Mesenchymal stem cell (in vitro differentiated cells and primary cell): ENCODE measurements around the gene VCAM1. TPM values are rescaled to one million over a fixed set of nuclear protein-coding genes. Genes with fewer than 3 reads are reported as not detected.

ENCODE experiments used
- DNase-seq: peaks from one replicate; pipeline ENCODE4 v3.0.0-alpha.2; 2013
- H2AFZ ChIP-seq: one replicate; pipeline ENCODE4 v1.6.1; 2013; ENCODE audit warnings: low read depth, mild to moderate bottlenecking, control low read depth, inconsistent platforms, low read length, moderate library complexity
- H2AK5ac ChIP-seq: 2 replicates; pipeline ENCODE4 v1.6.1; 2013; ENCODE audit warnings: low read length, moderate library complexity, mild to moderate bottlenecking, inconsistent platforms; ENCODE audit not compliant: severe bottlenecking
- H2BK120ac ChIP-seq: one replicate; pipeline ENCODE4 v1.6.1; 2013; ENCODE audit warnings: low read depth, mild to moderate bottlenecking, inconsistent platforms, low read length, moderate library complexity
- H2BK12ac ChIP-seq, 2 experiments: one replicate each; pipeline ENCODE4 v1.6.1; 2013; ENCODE audit warnings: inconsistent platforms in 2 of 2, low read length in 2 of 2, mild to moderate bottlenecking in 2 of 2, moderate library complexity in 2 of 2, control low read depth in 1 of 2
- H2BK15ac ChIP-seq: one replicate; pipeline ENCODE4 v1.6.1; 2013; ENCODE audit warnings: mild to moderate bottlenecking, low read depth, inconsistent platforms; ENCODE audit not compliant: poor library complexity, severe bottlenecking
- H2BK5ac ChIP-seq: 2 replicates; pipeline ENCODE4 v1.6.1; 2013; ENCODE audit warnings: low read depth, mild to moderate bottlenecking, low read length, control low read depth, inconsistent platforms; ENCODE audit not compliant: poor library complexity, severe bottlenecking
- H3K14ac ChIP-seq, 2 experiments: one replicate each; pipeline ENCODE4 v1.6.1; 2013; ENCODE audit warnings: inconsistent platforms in 2 of 2, low read length in 2 of 2, control low read depth in 1 of 2, mild to moderate bottlenecking in 1 of 2, moderate library complexity in 1 of 2
- H3K18ac ChIP-seq, 2 experiments: one replicate each; pipeline ENCODE4 v1.6.1; 2013; ENCODE audit warnings: inconsistent platforms in 2 of 2, low read length in 2 of 2, control low read depth in 1 of 2, low read depth in 1 of 2, mild to moderate bottlenecking in 1 of 2
- H3K23ac ChIP-seq, 2 experiments: one replicate each; pipeline ENCODE4 v1.6.1; 2013; ENCODE audit warnings: inconsistent platforms in 2 of 2, low read length in 2 of 2, mild to moderate bottlenecking in 2 of 2, moderate library complexity in 2 of 2, control low read depth in 1 of 2
- H3K27ac ChIP-seq: 2 replicates; pipeline ENCODE4 v1.5.1; 2013; ENCODE audit warnings: mild to moderate bottlenecking, moderate library complexity, low read length, control low read depth, inconsistent platforms; ENCODE audit not compliant: poor library complexity, severe bottlenecking
- H3K27me3 ChIP-seq, 2 experiments: 2 replicates each; pipeline versions ENCODE4 v1.6.1 to v1.7.0; 2013; ENCODE audit warnings: low read length in 2 of 2, mild to moderate bottlenecking in 2 of 2, moderate library complexity in 2 of 2, control low read depth in 1 of 2, inconsistent platforms in 1 of 2; ENCODE audit not compliant: control insufficient read depth in 1 of 2, insufficient read depth in 1 of 2
- H3K36me3 ChIP-seq, 2 experiments: 2 replicates each; pipeline versions ENCODE4 v1.6.1 to v1.7.0; 2013; ENCODE audit warnings: low read length in 2 of 2, control low read depth in 1 of 2, inconsistent platforms in 1 of 2, low read depth in 1 of 2, mild to moderate bottlenecking in 1 of 2; ENCODE audit not compliant: insufficient read depth in 2 of 2, control insufficient read depth in 1 of 2
- H3K4ac ChIP-seq, 2 experiments: one replicate each; pipeline ENCODE4 v1.6.1; 2013; ENCODE audit warnings: inconsistent platforms in 2 of 2, low read length in 2 of 2, mild to moderate bottlenecking in 2 of 2, moderate library complexity in 2 of 2, control low read depth in 1 of 2, low read depth in 1 of 2
- H3K4me1 ChIP-seq: 2 replicates; pipeline ENCODE4 v1.6.1; 2013; ENCODE audit warnings: low read depth, low read length, control low read depth; ENCODE audit not compliant: control insufficient read depth, insufficient read depth
- H3K4me2 ChIP-seq: 2 replicates; pipeline ENCODE4 v1.6.1; 2013; ENCODE audit warnings: low read length, mild to moderate bottlenecking, inconsistent platforms; ENCODE audit not compliant: poor library complexity, severe bottlenecking
- H3K4me3 ChIP-seq, 2 experiments: 2 replicates each; pipeline versions ENCODE4 v1.5.1 to v1.7.0; 2013; ENCODE audit warnings: low read length in 2 of 2, mild to moderate bottlenecking in 2 of 2, control low read depth in 1 of 2, low read depth in 1 of 2; ENCODE audit not compliant: insufficient read depth in 1 of 2
- H3K79me1 ChIP-seq: replicated peaks from 2 replicates; pipeline ENCODE4 v1.6.1; 2013; ENCODE audit warnings: mild to moderate bottlenecking, control low read depth, low read length, inconsistent platforms; ENCODE audit not compliant: poor library complexity, severe bottlenecking
- H3K9ac ChIP-seq: 2 replicates; pipeline ENCODE4 v1.7.0; 2013; ENCODE audit warnings: mild to moderate bottlenecking, low read length, moderate library complexity
- H3K9me3 ChIP-seq: 2 replicates; pipeline ENCODE4 v1.7.0; 2013; ENCODE audit warnings: mild to moderate bottlenecking, low read length; ENCODE audit not compliant: control insufficient read depth
- H4K8ac ChIP-seq: one replicate; pipeline ENCODE4 v1.6.1; 2013; ENCODE audit warnings: inconsistent platforms, mild to moderate bottlenecking, low read length, moderate library complexity
- H4K91ac ChIP-seq: one replicate; pipeline ENCODE4 v1.6.1; 2013; ENCODE audit warnings: mild to moderate bottlenecking, low read length, inconsistent platforms
- WGBS: methylation state at CpG from one replicate; pipeline ENCODE4 v1.1.7; 2013; ENCODE audit warnings: mixed read lengths; 5-methylcytosine and 5-hydroxymethylcytosine counted together
- polyA plus RNA-seq, 2 experiments: library from polyadenylated mRNA; stranded (reverse); fragments of 200-250 nt; gene quantifications; one replicate each; pipeline ENCODE4 v1.2.3, GENCODE V29; 2013

The VCAM1 gene
- polyA plus RNA-seq (2013, experiment 1 of 2), result 8.5 TPM
- 8.7 TPM for polyA plus RNA-seq (2013, experiment 2 of 2)

- peak within 1 kb of the TSS in 1 of 2 experiments; percentile 10 for H2BK12ac ChIP-seq
- H4K91ac ChIP-seq, result no peak within 1 kb of the TSS
- H3K14ac ChIP-seq, result no peak within 1 kb of the TSS
- WGBS, result 45% methylated on average over 7 of the region's 7 CpGs
- H3K36me3 ChIP-seq, result no peaks in the 10 kb centered on the region
- H2BK5ac ChIP-seq, result no peak within 1 kb of the TSS
- peak within 1 kb of the TSS; percentile 42 for H3K27ac ChIP-seq
- H3K18ac ChIP-seq, result no peak within 1 kb of the TSS
- H2BK15ac ChIP-seq, result no peak within 1 kb of the TSS
- H4K8ac ChIP-seq, result no peak within 1 kb of the TSS
- H3K4ac ChIP-seq, result peak within 1 kb of the TSS in 1 of 2 experiments; percentile 79
- H3K4me3 ChIP-seq, result peak within 1 kb of the TSS; percentile 28 to 67
- H3K9me3 ChIP-seq, result no peaks in the 10 kb centered on the region
- peak; percentile 63 for DNase-seq
- H3K9ac ChIP-seq, result peak within 1 kb of the TSS; percentile 73
- H2BK120ac ChIP-seq, result no peak within 1 kb of the TSS
- no peak within 1 kb of the TSS for H2AK5ac ChIP-seq
- no peak within 1 kb of the TSS for H3K23ac ChIP-seq
- no peaks in the 10 kb centered on the region for H3K27me3 ChIP-seq
- peaks cover 1% of the 10 kb centered on the region for H3K79me1 ChIP-seq
- no peak within 1 kb of the TSS for H2AFZ ChIP-seq
- no peaks in the 10 kb centered on the region for H3K4me1 ChIP-seq
- peak within 1 kb of the TSS; percentile 52 for H3K4me2 ChIP-seq
Measured at GRCh38 chr1:100719490-100719889, at the start of gene VCAM1. VCAM1 (plus strand) TSS chr1:100719742; CDS start chr1:100719861, 119 bp downstream.

- no peak overlapping the region for H3K4ac ChIP-seq
- H2AK5ac ChIP-seq, result no peak overlapping the region
Measured at GRCh38 chr1:100670083-100670482, 49.5 kb upstream of the VCAM1 start.

GRCh38 chr1:100671601-100672000 is 47.9 kb upstream of the VCAM1 start:
- Histone ChIP-seq H3K9me3 (peaks cover 9% of the 10 kb centered on the region), H2BK12ac (no peak overlapping the region), H2BK15ac (no peak overlapping the region), H3K4me1 (no peaks in the 10 kb centered on the region), H3K27ac (no peak overlapping the region), H3K79me1 (no peaks in the 10 kb centered on the region), H2BK120ac (no peak overlapping the region), H3K4me3 (no peak overlapping the region), H3K23ac (no peak overlapping the region), H3K36me3 (no peaks in the 10 kb centered on the region), H3K18ac (no peak overlapping the region), H4K91ac (no peak overlapping the region), H3K9ac (no peak overlapping the region), H3K14ac (no peak overlapping the region), H2AK5ac (no peak overlapping the region), H4K8ac (no peak overlapping the region), H3K4me2 (no peak overlapping the region), H3K27me3 (no peaks in the 10 kb centered on the region), H3K4ac (no peak overlapping the region), H2BK5ac (no peak overlapping the region), H2AFZ (no peak overlapping the region)
- DNase-seq, result no peak

More at GRCh38 chr1:100670083-100670482, 49.5 kb upstream of the VCAM1 start:
- Histone ChIP-seq H3K4me2 (no peak overlapping the region), H4K91ac (no peak overlapping the region), H2BK120ac (no peak overlapping the region), H2AFZ (no peak overlapping the region), H3K79me1 (no peaks in the 10 kb centered on the region), H3K27me3 (no peaks in the 10 kb centered on the region), H3K18ac (no peak overlapping the region), H3K4me3 (no peak overlapping the region), H3K36me3 (no peaks in the 10 kb centered on the region), H3K27ac (no peak overlapping the region), H3K9ac (no peak overlapping the region), H3K4me1 (no peaks in the 10 kb centered on the region), H2BK15ac (no peak overlapping the region), H2BK5ac (no peak overlapping the region), H3K23ac (no peak overlapping the region), H4K8ac (no peak overlapping the region), H2BK12ac (no peak overlapping the region), H3K9me3 (peaks cover 7% of the 10 kb centered on the region), H3K14ac (no peak overlapping the region)
- no peak for DNase-seq
- 30% methylated on average over 1 of the region's 1 CpG for WGBS

- H2BK12ac ChIP-seq, result no peak overlapping the region
- 98% methylated on average over 2 of the region's 2 CpGs for WGBS
- H3K4me1 ChIP-seq, result no peaks in the 10 kb centered on the region
Measured at GRCh38 chr1:100683448-100684349, 35.8 kb upstream of the VCAM1 start.

More at GRCh38 chr1:100683448-100684349, 35.8 kb upstream of the VCAM1 start:
- H3K9ac ChIP-seq, result no peak overlapping the region
- no peaks in the 10 kb centered on the region for H3K36me3 ChIP-seq
- no peak overlapping the region for H4K91ac ChIP-seq
- no peak overlapping the region for H3K4ac ChIP-seq
- no peaks in the 10 kb centered on the region for H3K27me3 ChIP-seq
- H3K79me1 ChIP-seq, result no peaks in the 10 kb centered on the region
- no peak overlapping the region for H3K14ac ChIP-seq
- H3K9me3 ChIP-seq, result no peaks in the 10 kb centered on the region
- no peak overlapping the region for H3K27ac ChIP-seq
- H2BK15ac ChIP-seq, result no peak overlapping the region
- H3K4me3 ChIP-seq, result no peak overlapping the region
- H2AK5ac ChIP-seq, result no peak overlapping the region
- no peak overlapping the region for H3K18ac ChIP-seq
- no peak overlapping the region for H3K4me2 ChIP-seq
- no peak for DNase-seq
- no peak overlapping the region for H3K23ac ChIP-seq
- no peak overlapping the region for H2AFZ ChIP-seq
- no peak overlapping the region for H4K8ac ChIP-seq
- H2BK120ac ChIP-seq, result no peak overlapping the region
- no peak overlapping the region for H2BK5ac ChIP-seq
